ENCODE results near the gene BSCL2. TPM values are rescaled to one million over a fixed set of nuclear protein-coding genes. Genes with fewer than 3 reads are reported as not detected.

BSCL2 gene
- total and polyA plus RNA-seq, 2 donors (not counting 3 experiments of a cell fraction or from before 2014, with no cell fraction given): 31.1 to 94.8 TPM

- FAIRE-seq (peak; percentile 35), DNase-seq (ENCODE audit: low read depth, low spot score) (no peak)
- Histone ChIP-seq H3K9ac (replicated peaks; ENCODE audit: extremely low read depth, insufficient read depth, low read length) (peak overlapping the region; percentile 69), H3K9me1 (replicated peaks; ENCODE audit: control insufficient read depth, extremely low read depth, insufficient read depth, low read length) (no peaks in the 10 kb centered on the region), H4K20me1 (replicated peaks; ENCODE audit: control insufficient read depth, extremely low read depth, insufficient read depth, low read length) (no peaks in the 10 kb centered on the region), H3K27me3 (ENCODE audit: control insufficient read depth in 2 of 2, insufficient read depth in 2 of 2, low read length in 2 of 2) (no peaks in the 10 kb centered on the region), H3K36me3 (ENCODE audit: control insufficient read depth in 2 of 2, extremely low read depth in 1 of 2, insufficient read depth in 2 of 2, low read length in 2 of 2) (peaks cover 0 to 2% of the 10 kb centered on the region in 2 experiments), H3K9me3 (replicated peaks; ENCODE audit: control insufficient read depth, insufficient read depth, low read length) (no peaks in the 10 kb centered on the region), H3K4me2 (ENCODE audit: insufficient read depth, low read length) (peak overlapping the region; percentile 83), H2AFZ (ENCODE audit: low read depth, low read length) (no peak overlapping the region), H3K4me1 (ENCODE audit: control insufficient read depth, extremely low read depth, insufficient read depth, low read length) (peaks cover 16% of the 10 kb centered on the region), H3K27ac (ENCODE audit: insufficient read depth, low read depth, low read length) (peak overlapping the region; percentile 44), H3K4me3 (replicated peaks in 1 of 3; ENCODE audit: insufficient read depth in 1 of 3, low read depth in 1 of 3, low read length in 3 of 3) (peak overlapping the region; percentile 42 to 83 (median 59)), H3K79me2 (ENCODE audit: control insufficient read depth, insufficient read depth, low read length) (peaks cover 33% of the 10 kb centered on the region)
- dilution Hi-C loops (cut with MboI; ENCODE audit: extremely low pct_ligation_motif_present, low sequenced_read_pairs) (no loop called here), intact Hi-C loops (cut with micrococcal nuclease) (loop anchor here (1.0 to 5.0 kb wide), 4 partner anchors 12 to 53 kb away; partner anchors contain the start of genes BSCL2, EML3, GNG3 and INTS5)
- BruUV-seq (replicated peaks): no TSS peak
- TF ChIP-seq FOS (IDR thresholded peaks at IDR 0.05; ENCODE audit: borderline replicate concordance, insufficient read depth, low read length) (no peak), JUN (IDR thresholded peaks at IDR 0.05; ENCODE audit: borderline replicate concordance, insufficient read depth, insufficient read length, low read depth) (no peak), POLR2AphosphoS5 (IDR thresholded peaks at IDR 0.05; ENCODE audit: insufficient read depth, low read depth, low read length) (no peak), GATA2 (IDR thresholded peaks at IDR 0.05; ENCODE audit: insufficient read depth, insufficient read length, low read depth, low read length) (no peak), MYC (IDR thresholded peaks at IDR 0.05; ENCODE audit: low read depth, low read length) (no peak), MAX (IDR thresholded peaks at IDR 0.05; ENCODE audit: insufficient read depth, insufficient read length) (no peak), CTCF (IDR thresholded peaks at IDR 0.05; ENCODE audit: extremely low read depth in 1 of 2, insufficient read depth in 1 of 2, low read depth in 1 of 2, low read length in 2 of 2) (no peak), EZH2 (IDR thresholded peaks at IDR 0.05; ENCODE audit: borderline replicate concordance, low read depth, low read length, severe bottlenecking) (no peak), POLR2A (IDR thresholded peaks at IDR 0.05; ENCODE audit: low read depth, low read length) (no peak)
- ChIA-PET CTCF (interaction anchor here (0.9 to 2.5 kb wide), 14 partner anchors 10 to 271 kb away, joined by 3 to 15 read pairs (median 6); partner anchors contain the start of genes B3GAT3, BSCL2, GNG3 and INTS5), POLR2A (interaction anchor here (0.8 to 2.2 kb wide), 30 partner anchors 9 to 327 kb away, joined by 3 to 71 read pairs (median 8); partner anchors contain the start of genes AHNAK, B3GAT3, EEF1G and EML3)
Measured at GRCh38 chr11:62665599-62666258, 41.5 kb downstream of the BSCL2 start.

Measured in endothelial cell of umbilical vein (primary cell).